Natural killer cell (primary cell): ENCODE measurements around the gene DDN. TPM values are rescaled to one million over a fixed set of nuclear protein-coding genes. Genes with fewer than 3 reads are reported as not detected.
A peak's percentile ranks its signal among the peaks of the same experiment; 100 is the strongest.

Experiments used
- ATAC-seq, 3 donors: fragments of 150-1000 bp in 2 of 3; fragments of 200-7000 bp in 1 of 3; cut with Tn5 transposase; 1 replicate in 1 of 3; 2 replicates in 2 of 3; pipeline ENCODE4 v1.10.0; 2021; ENCODE audit warnings: mild to moderate bottlenecking in 2 of 3, moderate library complexity in 2 of 3
- DNase-seq, 2 donors: peaks; one replicate each; pipeline versions ENCODE4 v3.0.0 to v3.0.0-alpha.2; 2013 to 2021; ENCODE audit warnings: mixed read lengths in 1 of 2
- H3K27ac ChIP-seq: one replicate; pipeline ENCODE4 v1.5.1; 2013; ENCODE audit warnings: mild to moderate bottlenecking, low read length
- H3K27me3 ChIP-seq: one replicate; pipeline ENCODE4 v1.6.1; 2013; ENCODE audit warnings: low read length; ENCODE audit not compliant: control insufficient read depth, insufficient read depth
- H3K36me3 ChIP-seq: one replicate; pipeline ENCODE4 v1.6.1; 2013; ENCODE audit warnings: low read length; ENCODE audit not compliant: control insufficient read depth, insufficient read depth
- H3K4me1 ChIP-seq: one replicate; pipeline ENCODE4 v1.6.1; 2013; ENCODE audit warnings: low read length; ENCODE audit not compliant: control insufficient read depth, insufficient read depth
- H3K4me3 ChIP-seq: one replicate; pipeline ENCODE4 v1.5.1; 2013; ENCODE audit warnings: low read length
- H3K9me3 ChIP-seq: one replicate; pipeline ENCODE4 v1.6.1; 2013; ENCODE audit warnings: low read length; ENCODE audit not compliant: control insufficient read depth, insufficient read depth
- H3K27ac Mint-ChIP-seq, 2 donors: one replicate each; pipeline ENCODE4 v1.8.0; 2022; ENCODE audit warnings: mild to moderate bottlenecking in 2 of 2, mixed read lengths in 2 of 2, moderate library complexity in 1 of 2
- H3K27me3 Mint-ChIP-seq, 2 donors: one replicate each; pipeline ENCODE4 v1.8.0; 2022; ENCODE audit warnings: low read depth in 2 of 2, mixed read lengths in 2 of 2
- H3K36me3 Mint-ChIP-seq: one replicate; pipeline ENCODE4 v1.8.0; 2022; ENCODE audit warnings: mixed read lengths
- H3K4me1 Mint-ChIP-seq, 2 donors: one replicate each; pipeline ENCODE4 v1.8.0; 2022; ENCODE audit warnings: mixed read lengths in 2 of 2
- H3K4me3 Mint-ChIP-seq: one replicate; pipeline ENCODE4 v1.8.0; 2022; ENCODE audit warnings: mild to moderate bottlenecking, moderate library complexity, mixed read lengths
- H3K9me3 Mint-ChIP-seq, 2 donors: one replicate each; pipeline ENCODE4 v1.8.0; 2022; ENCODE audit warnings: mixed read lengths in 2 of 2
- WGBS: methylation state at CpG from one replicate; pipeline ENCODE4 v1.1.7; 2013; ENCODE audit warnings: missing lambda C conversion rate; ENCODE audit not compliant: insufficient coverage; 5-methylcytosine and 5-hydroxymethylcytosine counted together
- intact Hi-C: fragments of 100-400 bp; cut with micrococcal nuclease; formaldehyde crosslinking; loops from one replicate; pipeline ENCODE4 v1.14.2; 2022
- total RNA-seq, 4 donors: library from RNA; stranded (reverse); fragments of 120-200 nt in 1 of 4; gene quantifications; one replicate each; pipeline versions ENCODE4 v1.2.3 to v1.2.4, GENCODE V29; 2013 to 2022
- TF ChIP-seq, protein P1 (sequence below): fragments of 200-600 bp; IDR thresholded peaks from one replicate; pipeline ENCODE4 v1.8.0; 2022; ENCODE audit warnings: antibody characterized with exemption

The DDN gene
- total RNA-seq, 3 donors from 2014 or later (not counting 1 experiment from before 2014, with no cell fraction given), result 1.1 to 3.4 (median 1.4) TPM

DNA sequence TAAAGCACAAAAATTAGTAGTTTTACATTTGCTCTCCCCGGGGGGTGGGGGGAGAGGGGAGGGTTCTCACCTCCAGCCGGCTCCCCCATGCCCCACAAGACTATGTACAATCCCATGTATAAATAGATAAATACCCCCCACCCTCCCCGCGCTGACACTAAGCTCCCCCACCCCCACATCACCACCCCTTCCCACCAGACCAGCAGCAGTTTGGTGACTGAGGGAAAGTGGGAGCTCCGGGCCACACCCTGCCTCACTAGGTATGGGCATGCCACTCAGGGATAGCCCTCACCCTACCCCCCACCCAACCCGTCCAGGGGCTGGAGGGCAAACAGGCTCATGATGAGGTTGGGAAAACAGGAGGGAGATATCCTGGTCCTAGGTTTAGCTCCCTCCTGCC is 21.3 kb upstream of the DDN start:
- intact Hi-C loops, result no loop called here
- DNase-seq (no peak), ATAC-seq (no peak)
- no peak overlapping the region for H3K4me3 Mint-ChIP-seq
- peaks cover 24% of the 10 kb centered on the region for H3K4me1 ChIP-seq
- H3K4me1 Mint-ChIP-seq, result peaks cover 23 to 43% of the 10 kb centered on the region in 2 donors
- H3K36me3 Mint-ChIP-seq, result no peaks in the 10 kb centered on the region
- TF ChIP-seq, protein P1, sequence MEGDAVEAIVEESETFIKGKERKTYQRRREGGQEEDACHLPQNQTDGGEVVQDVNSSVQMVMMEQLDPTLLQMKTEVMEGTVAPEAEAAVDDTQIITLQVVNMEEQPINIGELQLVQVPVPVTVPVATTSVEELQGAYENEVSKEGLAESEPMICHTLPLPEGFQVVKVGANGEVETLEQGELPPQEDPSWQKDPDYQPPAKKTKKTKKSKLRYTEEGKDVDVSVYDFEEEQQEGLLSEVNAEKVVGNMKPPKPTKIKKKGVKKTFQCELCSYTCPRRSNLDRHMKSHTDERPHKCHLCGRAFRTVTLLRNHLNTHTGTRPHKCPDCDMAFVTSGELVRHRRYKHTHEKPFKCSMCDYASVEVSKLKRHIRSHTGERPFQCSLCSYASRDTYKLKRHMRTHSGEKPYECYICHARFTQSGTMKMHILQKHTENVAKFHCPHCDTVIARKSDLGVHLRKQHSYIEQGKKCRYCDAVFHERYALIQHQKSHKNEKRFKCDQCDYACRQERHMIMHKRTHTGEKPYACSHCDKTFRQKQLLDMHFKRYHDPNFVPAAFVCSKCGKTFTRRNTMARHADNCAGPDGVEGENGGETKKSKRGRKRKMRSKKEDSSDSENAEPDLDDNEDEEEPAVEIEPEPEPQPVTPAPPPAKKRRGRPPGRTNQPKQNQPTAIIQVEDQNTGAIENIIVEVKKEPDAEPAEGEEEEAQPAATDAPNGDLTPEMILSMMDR, result no peak
- no peak overlapping the region for H3K4me3 ChIP-seq
- no peaks in the 10 kb centered on the region for H3K27me3 ChIP-seq
- H3K27ac ChIP-seq, result peak overlapping the region; percentile 9
- 100% methylated on average over 1 of the region's 6 CpGs for WGBS
- no peaks in the 10 kb centered on the region for H3K27me3 Mint-ChIP-seq
- peaks cover 36% of the 10 kb centered on the region for H3K36me3 ChIP-seq
- peak overlapping the region; percentile 79 to 98 for H3K27ac Mint-ChIP-seq
- no peaks in the 10 kb centered on the region for H3K9me3 ChIP-seq
- no peaks in the 10 kb centered on the region for H3K9me3 Mint-ChIP-seq

DNA sequence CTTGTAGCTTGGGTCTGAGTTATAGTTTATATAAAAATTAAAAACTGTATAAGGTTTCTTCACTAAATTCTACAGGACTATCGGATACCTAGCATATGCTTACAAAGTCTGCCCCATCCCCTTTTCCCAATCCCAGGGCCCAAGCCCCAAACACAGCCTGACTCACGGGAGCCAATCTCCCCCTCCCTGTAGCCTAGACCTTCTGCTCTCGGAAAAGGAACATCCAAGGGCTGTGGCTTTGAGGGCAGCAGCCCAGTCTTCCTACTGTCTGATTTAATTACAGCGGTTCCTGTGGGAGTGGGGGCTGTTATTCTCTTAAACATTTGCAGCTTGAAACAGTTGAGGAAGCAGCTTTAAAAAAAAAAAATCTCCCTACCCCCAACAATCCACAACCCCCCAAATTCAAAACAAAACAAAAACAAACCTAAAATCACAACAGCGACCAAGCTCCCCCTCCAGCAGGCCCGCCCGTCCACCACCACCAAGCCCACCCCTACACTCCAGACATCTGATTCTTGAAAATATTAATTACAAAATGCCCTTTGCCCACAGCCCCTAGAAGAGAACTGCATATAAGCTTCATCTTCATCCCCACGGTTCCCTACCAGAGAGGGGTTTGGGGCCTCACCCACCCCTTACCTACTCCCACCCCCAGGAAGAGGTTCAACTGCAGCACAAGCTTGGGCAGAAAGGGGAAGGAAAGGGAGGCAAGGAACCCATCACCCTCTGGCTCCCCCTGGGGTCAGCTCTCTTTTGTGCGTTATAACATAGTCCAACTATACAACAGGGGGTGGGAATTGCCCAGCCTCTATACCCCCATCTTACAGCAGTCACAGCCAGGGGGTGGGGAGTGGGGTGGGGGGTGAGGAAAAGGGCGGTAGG is 20.5 kb upstream of the DDN start:
- Mint-ChIP-seq H3K27me3 (no peaks in the 10 kb centered on the region), H3K4me1 (peaks cover 23 to 50% of the 10 kb centered on the region in 2 donors), H3K4me3 (peak overlapping the region; percentile 92), H3K27ac (peak overlapping the region; percentile 97 to 98), H3K36me3 (no peaks in the 10 kb centered on the region), H3K9me3 (no peaks in the 10 kb centered on the region)
- Histone ChIP-seq H3K4me1 (peaks cover 24% of the 10 kb centered on the region), H3K4me3 (no peak overlapping the region), H3K36me3 (peaks cover 28% of the 10 kb centered on the region), H3K27me3 (no peaks in the 10 kb centered on the region), H3K9me3 (no peaks in the 10 kb centered on the region), H3K27ac (peak overlapping the region; percentile 92)
- WGBS, result 63% methylated on average over 6 of the region's 10 CpGs
- TF ChIP-seq, protein P1, result no peak
- intact Hi-C loops, result loop anchor here (2.0 kb wide), 3 partner anchors 23 to 111 kb away; partner anchors contain the start of genes TUBA1B and WNT1
- DNase-seq (peak; percentile 43 to 75), ATAC-seq (no peak)

DNA sequence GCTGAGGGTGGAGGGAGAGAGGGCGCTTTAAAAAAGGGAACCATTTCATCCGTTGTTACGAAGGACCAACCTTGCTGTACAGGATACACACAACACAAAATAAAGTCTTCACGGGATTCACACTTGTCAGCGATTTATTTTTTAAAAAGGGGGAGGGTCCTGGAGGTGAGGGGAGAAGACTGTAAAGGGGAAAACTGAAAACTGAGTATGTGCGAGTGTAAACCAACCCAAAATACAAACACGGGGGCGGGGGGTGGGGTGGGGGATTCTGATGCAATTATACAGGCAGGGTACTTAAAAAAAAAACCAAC is 19.9 kb upstream of the DDN start:
- H3K36me3 Mint-ChIP-seq, result no peaks in the 10 kb centered on the region
- peak overlapping the region; percentile 92 for H3K4me3 Mint-ChIP-seq
- Histone ChIP-seq H3K27ac (peak overlapping the region; percentile 92), H3K4me3 (peak overlapping the region; percentile 48), H3K9me3 (no peaks in the 10 kb centered on the region), H3K36me3 (peaks cover 23% of the 10 kb centered on the region), H3K4me1 (peaks cover 24% of the 10 kb centered on the region), H3K27me3 (no peaks in the 10 kb centered on the region)
- H3K9me3 Mint-ChIP-seq, result no peaks in the 10 kb centered on the region
- DNase-seq, result no peak
- peak overlapping the region; percentile 97 to 98 for H3K27ac Mint-ChIP-seq
- H3K4me1 Mint-ChIP-seq, result peaks cover 23 to 55% of the 10 kb centered on the region in 2 donors
- TF ChIP-seq, protein P1, result no peak
- peak; percentile 26 to 41 (median 29) for ATAC-seq
- no CpG with 5 or more reads among the region's 8 CpGs for WGBS
- intact Hi-C loops, result loop anchor here (2.0 kb wide), 3 partner anchors 22 to 112 kb away; partner anchors contain the start of genes TUBA1B and WNT1
- H3K27me3 Mint-ChIP-seq, result no peaks in the 10 kb centered on the region
